Fibroblast of pulmonary artery (primary cell): ENCODE results near the gene ACOXL.

Experiments used
- DNase-seq: peaks from one replicate; pipeline ENCODE4 v3.0.0-alpha.2; 2010; ENCODE audit warnings: low read depth
- H3K4me3 ChIP-seq: replicated peaks from 2 replicates; pipeline ENCODE4 v1.5.1; 2011; ENCODE audit warnings: low read depth, mild to moderate bottlenecking, control low read depth, low read length, moderate library complexity
- TF ChIP-seq, protein P1 (sequence below): IDR thresholded peaks from 2 replicates; pipeline ENCODE4 v1.5.1; 2011; ENCODE audit warnings: mild to moderate bottlenecking, control low read depth, low read length, inconsistent platforms; ENCODE audit errors: missing control alignments

Gene ACOXL

DNA sequence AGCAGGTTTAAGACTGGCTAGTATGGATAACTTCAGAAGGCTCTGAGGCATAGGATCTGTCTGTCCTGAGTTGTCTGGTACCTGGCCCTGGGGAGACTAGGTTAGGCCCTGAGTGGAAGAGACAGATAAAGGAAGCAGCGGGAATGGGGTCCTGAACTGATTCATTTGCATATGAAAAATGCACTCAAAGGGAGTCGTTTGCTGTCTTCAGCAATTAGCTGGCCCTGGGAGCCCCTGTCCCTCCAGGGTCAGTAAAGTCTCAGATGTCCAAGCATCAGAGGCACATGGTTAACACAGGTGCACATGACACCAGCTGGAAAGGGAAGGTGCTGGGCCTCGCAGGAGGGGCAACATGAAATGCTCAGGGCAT is 172.4 kb downstream of the ACOXL start:
- DNase-seq = no peak
- no peak overlapping the region for H3K4me3 ChIP-seq
- TF ChIP-seq, protein P1, sequence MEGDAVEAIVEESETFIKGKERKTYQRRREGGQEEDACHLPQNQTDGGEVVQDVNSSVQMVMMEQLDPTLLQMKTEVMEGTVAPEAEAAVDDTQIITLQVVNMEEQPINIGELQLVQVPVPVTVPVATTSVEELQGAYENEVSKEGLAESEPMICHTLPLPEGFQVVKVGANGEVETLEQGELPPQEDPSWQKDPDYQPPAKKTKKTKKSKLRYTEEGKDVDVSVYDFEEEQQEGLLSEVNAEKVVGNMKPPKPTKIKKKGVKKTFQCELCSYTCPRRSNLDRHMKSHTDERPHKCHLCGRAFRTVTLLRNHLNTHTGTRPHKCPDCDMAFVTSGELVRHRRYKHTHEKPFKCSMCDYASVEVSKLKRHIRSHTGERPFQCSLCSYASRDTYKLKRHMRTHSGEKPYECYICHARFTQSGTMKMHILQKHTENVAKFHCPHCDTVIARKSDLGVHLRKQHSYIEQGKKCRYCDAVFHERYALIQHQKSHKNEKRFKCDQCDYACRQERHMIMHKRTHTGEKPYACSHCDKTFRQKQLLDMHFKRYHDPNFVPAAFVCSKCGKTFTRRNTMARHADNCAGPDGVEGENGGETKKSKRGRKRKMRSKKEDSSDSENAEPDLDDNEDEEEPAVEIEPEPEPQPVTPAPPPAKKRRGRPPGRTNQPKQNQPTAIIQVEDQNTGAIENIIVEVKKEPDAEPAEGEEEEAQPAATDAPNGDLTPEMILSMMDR = no peak

DNA sequence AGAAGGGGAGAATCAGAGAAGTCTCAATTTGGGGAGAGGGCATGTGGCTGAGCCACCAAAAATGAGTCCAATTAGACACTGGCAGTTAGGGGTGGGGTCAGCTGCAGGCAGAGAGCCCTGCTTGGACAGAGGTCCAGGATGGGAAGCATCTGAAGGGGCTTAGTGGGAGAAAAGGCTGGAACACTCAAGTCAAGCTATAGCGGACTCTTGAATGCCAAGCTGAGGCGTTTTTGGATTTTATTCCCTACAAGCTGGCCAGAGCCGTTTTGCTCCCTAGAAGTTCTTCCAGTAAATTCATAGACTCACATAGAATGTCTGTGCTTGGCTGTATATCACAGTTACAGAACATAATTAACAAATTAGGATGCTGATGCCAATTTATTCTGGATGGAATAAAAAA is 172.8 kb downstream of the ACOXL start:
- DNase-seq = no peak
- TF ChIP-seq, protein P1 = no peak
- H3K4me3 ChIP-seq = no peak overlapping the region

DNA sequence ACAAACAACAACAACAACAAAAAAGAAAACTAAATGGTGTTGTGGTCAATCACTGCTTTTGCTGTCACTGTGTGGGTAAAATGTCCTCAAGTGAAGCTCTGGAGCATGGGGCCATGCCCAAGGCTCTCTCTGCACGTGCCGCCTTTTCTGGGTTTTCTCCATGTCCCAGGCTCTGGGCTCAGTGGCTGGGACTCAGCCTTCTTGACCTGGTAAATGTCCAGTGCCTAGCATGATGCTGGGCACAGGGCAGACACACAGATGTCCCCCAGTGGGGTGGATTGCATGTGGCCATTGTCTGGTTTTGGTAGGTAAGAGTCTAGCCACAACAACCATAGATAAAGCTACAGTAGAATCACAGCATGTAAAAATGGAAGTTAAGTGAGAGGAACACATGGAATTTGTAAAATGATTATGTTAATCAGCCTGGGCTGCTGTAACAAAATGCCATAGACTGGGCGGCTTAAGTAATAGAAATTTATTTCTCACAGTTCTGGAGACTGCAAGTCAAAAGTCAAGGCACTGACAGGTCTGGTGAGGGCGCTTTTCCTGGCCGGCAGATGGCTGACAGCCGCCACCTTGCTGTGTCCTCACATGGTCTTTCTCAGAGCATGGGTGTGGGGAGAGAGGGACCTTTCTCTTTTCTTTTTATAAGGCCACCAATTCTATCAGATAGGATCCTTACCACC is 174.4 kb downstream of the ACOXL start:
- no peak for DNase-seq
- TF ChIP-seq, protein P1 = no peak
- no peak overlapping the region for H3K4me3 ChIP-seq

DNA sequence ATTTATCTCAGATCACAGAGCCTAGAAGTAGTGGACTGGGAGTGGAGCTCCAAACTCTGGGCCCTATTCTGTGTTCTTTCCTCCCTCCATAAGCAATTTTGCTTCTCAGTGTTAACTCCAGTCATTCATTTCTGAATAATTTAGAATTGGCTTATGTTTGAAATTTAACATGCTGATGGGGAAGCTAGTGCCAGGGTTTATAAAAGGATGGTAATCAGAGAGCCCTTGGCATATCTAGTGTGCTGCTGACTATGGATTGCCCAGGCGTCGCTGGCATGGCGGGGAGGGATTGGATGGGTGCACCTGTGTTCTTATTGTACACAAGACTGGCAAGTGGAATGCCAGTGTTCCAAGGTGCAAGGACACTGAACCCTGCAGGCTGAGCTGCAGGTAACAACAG is 177.1 kb downstream of the ACOXL start:
- DNase-seq = no peak
- TF ChIP-seq, protein P1 = no peak
- no peak overlapping the region for H3K4me3 ChIP-seq

DNA sequence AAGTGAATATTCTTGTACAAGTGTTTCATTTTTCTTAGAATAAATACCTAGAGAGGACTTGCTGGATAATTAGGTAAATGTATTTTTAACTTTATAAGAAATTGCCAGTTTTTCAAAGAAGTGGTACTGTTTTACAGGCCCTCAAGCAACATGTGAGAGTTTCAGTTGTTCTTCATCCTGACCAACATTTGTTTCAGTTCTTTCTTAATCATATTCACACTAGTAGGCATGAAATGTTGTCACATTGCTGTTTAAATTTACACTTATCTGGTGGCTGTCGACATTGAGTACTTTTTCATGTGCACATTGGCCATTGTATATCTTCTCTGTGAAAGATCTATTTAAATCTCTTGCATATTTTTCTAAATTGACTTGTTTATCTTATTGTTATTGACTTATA is 178.1 kb downstream of the ACOXL start:
- H3K4me3 ChIP-seq = no peak overlapping the region
- TF ChIP-seq, protein P1 = no peak
- no peak for DNase-seq

DNA sequence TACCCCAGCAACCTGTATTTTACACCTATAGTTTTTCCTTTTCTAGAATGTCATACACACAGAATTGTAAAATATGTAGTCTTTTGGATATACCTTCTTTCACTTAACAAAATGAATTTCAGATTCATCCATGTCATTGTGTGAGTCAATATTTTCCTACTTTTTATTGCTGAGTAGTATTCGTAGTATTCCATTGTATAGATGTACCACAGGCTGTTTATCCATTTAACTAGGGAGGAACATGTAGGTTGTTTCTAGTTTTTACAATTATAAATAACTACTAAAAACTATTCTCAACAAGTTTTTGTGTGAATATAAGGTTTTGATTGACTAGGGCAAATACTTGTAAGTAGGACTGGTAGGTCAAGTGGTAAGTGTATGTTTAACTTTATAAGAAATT is 187.4 kb downstream of the ACOXL start:
- no peak overlapping the region for H3K4me3 ChIP-seq
- DNase-seq = no peak
- TF ChIP-seq, protein P1 = no peak

DNA sequence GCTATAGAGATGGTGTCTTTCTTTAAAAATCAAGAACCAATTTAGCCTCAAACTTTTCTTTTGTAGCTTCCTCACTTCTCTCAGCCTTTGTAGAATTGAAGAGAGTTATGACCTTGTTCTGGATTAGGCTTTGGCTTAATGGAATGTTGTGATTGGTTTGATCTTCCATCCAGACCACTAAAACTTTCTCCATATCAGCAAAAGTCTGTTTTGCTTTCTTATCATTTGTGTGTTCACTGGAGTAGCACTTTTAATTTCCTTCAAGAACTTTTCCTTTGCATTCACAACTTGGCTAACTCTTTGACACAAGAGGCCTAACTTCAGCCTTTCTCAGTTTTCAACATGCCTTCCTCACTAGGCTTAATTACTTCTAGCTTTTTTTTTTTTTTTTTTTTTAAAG is 193.1 kb downstream of the ACOXL start:
- TF ChIP-seq, protein P1 = no peak
- DNase-seq = no peak
- H3K4me3 ChIP-seq = no peak overlapping the region
